HG03442 (cell line): ENCODE measurements around the gene PKHD1.

Experiments
- ATAC-seq: cut with Tn5 transposase; IDR thresholded peaks from one replicate; pipeline ENCODE4 v1.9.1; 2021; ENCODE audit warnings: mild to moderate bottlenecking, moderate library complexity; ENCODE audit not compliant: unreplicated experiment

The PKHD1 gene

GRCh38 chr6:51814418-51814817 lies 273.0 kb downstream of the PKHD1 start:
- no peak for ATAC-seq

- no peak for ATAC-seq
These were observed 273.5 kb downstream of the PKHD1 start for GRCh38 chr6:51813904-51814303.

GRCh38 chr6:51812231-51812630 lies 275.2 kb downstream of the PKHD1 start:
- ATAC-seq: no peak

- ATAC-seq: no peak
These were observed 281.9 kb downstream of the PKHD1 start for GRCh38 chr6:51805517-51805916.

- no peak for ATAC-seq
These were observed 286.8 kb downstream of the PKHD1 start for GRCh38 chr6:51800603-51801002.

- no peak for ATAC-seq
These were observed 294.0 kb downstream of the PKHD1 start for GRCh38 chr6:51793393-51793792.

GRCh38 chr6:51792273-51793030 lies 295.0 kb downstream of the PKHD1 start:
- no peak for ATAC-seq

- no peak for ATAC-seq
These were observed 296.5 kb downstream of the PKHD1 start for GRCh38 chr6:51790946-51791345.

GRCh38 chr6:51788121-51788520 lies 299.3 kb downstream of the PKHD1 start:
- ATAC-seq: no peak

- ATAC-seq: no peak
These were observed 308.7 kb downstream of the PKHD1 start for GRCh38 chr6:51778666-51779065.

- ATAC-seq: no peak
These were observed 309.8 kb downstream of the PKHD1 start for GRCh38 chr6:51777618-51778017.

- ATAC-seq: no peak
These were observed 311.2 kb downstream of the PKHD1 start for GRCh38 chr6:51775942-51776860.

GRCh38 chr6:51768087-51768486 lies 319.3 kb downstream of the PKHD1 start:
- ATAC-seq: no peak

GRCh38 chr6:51765230-51765629 lies 322.2 kb downstream of the PKHD1 start:
- ATAC-seq: no peak

GRCh38 chr6:51753635-51754034 lies 333.8 kb downstream of the PKHD1 start:
- ATAC-seq: peak; percentile 59

GRCh38 chr6:51743999-51744398 lies 343.4 kb downstream of the PKHD1 start:
- ATAC-seq: no peak

GRCh38 chr6:51740658-51741057 lies 346.8 kb downstream of the PKHD1 start:
- no peak for ATAC-seq

GRCh38 chr6:51738614-51739013 lies 348.8 kb downstream of the PKHD1 start:
- no peak for ATAC-seq

GRCh38 chr6:51737580-51738360 lies 349.6 kb downstream of the PKHD1 start:
- no peak for ATAC-seq

- ATAC-seq: no peak
These were observed 362.3 kb downstream of the PKHD1 start for GRCh38 chr6:51725155-51725554.

GRCh38 chr6:51720327-51720726 lies 367.1 kb downstream of the PKHD1 start:
- ATAC-seq: no peak
